Ishikawa (cell line): ENCODE data around the gene LRTM2.
A peak's percentile ranks its signal among the peaks of the same experiment; 100 is the strongest.

Experiments
- CEBPB ChIP-seq: IDR thresholded peaks from 2 replicates; pipeline ENCODE4 v1.6.1; 2012
- CREB1 ChIP-seq: IDR thresholded peaks from 2 replicates; pipeline ENCODE4 v1.6.1; 2012; ENCODE audit warnings: low read depth
- EGR1 ChIP-seq: IDR thresholded peaks from 2 replicates; pipeline ENCODE4 v1.6.1; 2012
- EP300 ChIP-seq: IDR thresholded peaks from 2 replicates; pipeline ENCODE4 v1.6.1; 2012; ENCODE audit warnings: borderline replicate concordance
- FOXM1 ChIP-seq: IDR thresholded peaks from 2 replicates; pipeline ENCODE4 v1.6.1; 2012; ENCODE audit warnings: low read depth, borderline replicate concordance
- MAX ChIP-seq: IDR thresholded peaks from 2 replicates; pipeline ENCODE4 v1.6.1; 2012
- NFIC ChIP-seq: IDR thresholded peaks from 2 replicates; pipeline ENCODE4 v1.6.1; 2012
- RAD21 ChIP-seq: IDR thresholded peaks from 2 replicates; pipeline ENCODE4 v1.6.1; 2012; ENCODE audit warnings: low read depth
- REST ChIP-seq: IDR thresholded peaks from 2 replicates; pipeline ENCODE4 v1.6.1; 2012; ENCODE audit warnings: low read depth, mild to moderate bottlenecking
- TAF1 ChIP-seq: IDR thresholded peaks from 2 replicates; pipeline ENCODE4 v1.6.1; 2012; ENCODE audit warnings: low read depth, mild to moderate bottlenecking
- TCF12 ChIP-seq: IDR thresholded peaks from 2 replicates; pipeline ENCODE4 v1.6.1; 2012; ENCODE audit warnings: low read depth
- TEAD4 ChIP-seq: IDR thresholded peaks from 2 replicates; pipeline ENCODE4 v1.6.1; 2012
- USF1 ChIP-seq: IDR thresholded peaks from 2 replicates; pipeline ENCODE4 v1.6.1; 2012
- YY1 ChIP-seq: IDR thresholded peaks from 2 replicates; pipeline ENCODE4 v1.6.1; 2012; ENCODE audit warnings: low read depth
- ZBTB7A ChIP-seq: IDR thresholded peaks from 2 replicates; pipeline ENCODE4 v1.6.1; 2012; ENCODE audit warnings: low read depth

The LRTM2 gene

GRCh38 chr12:1810201-1810930 is 10.0 kb upstream of the LRTM2 start:
- TF ChIP-seq TAF1, result no peak
- no peak for TF ChIP-seq RAD21
- no peak for TF ChIP-seq TEAD4
- TF ChIP-seq CEBPB, result no peak
- TF ChIP-seq EP300, result no peak
- TF ChIP-seq MAX, result no peak
- no peak for TF ChIP-seq FOXM1
- no peak for TF ChIP-seq TCF12
- TF ChIP-seq ZBTB7A, result no peak
- TF ChIP-seq USF1, result no peak
- TF ChIP-seq REST, result no peak
- no peak for TF ChIP-seq NFIC
- no peak for TF ChIP-seq EGR1
- TF ChIP-seq CREB1, result no peak
- no peak for TF ChIP-seq YY1

GRCh38 chr12:1810931-1811280 is 9.5 kb upstream of the LRTM2 start:
- TF ChIP-seq CEBPB, result no peak
- TF ChIP-seq YY1, result no peak
- no peak for TF ChIP-seq MAX
- TF ChIP-seq ZBTB7A, result no peak
- no peak for TF ChIP-seq FOXM1
- TF ChIP-seq CREB1, result no peak

GRCh38 chr12:1811281-1811947 is 9.0 kb upstream of the LRTM2 start:
- no peak for TF ChIP-seq YY1

- TF ChIP-seq NFIC (no peak), TEAD4 (no peak), EP300 (no peak), EGR1 (no peak), TCF12 (no peak), ZBTB7A (no peak), USF1 (peak; percentile 57)
These were observed 8.4 kb upstream of the LRTM2 start for GRCh38 chr12:1811948-1812291.

- TF ChIP-seq USF1 (no peak), RAD21 (no peak), EGR1 (no peak), TCF12 (no peak), TEAD4 (no peak), NFIC (no peak), CEBPB (no peak), TAF1 (no peak), FOXM1 (no peak), EP300 (no peak), YY1 (no peak), MAX (no peak), CREB1 (no peak), REST (no peak)
These were observed 7.6 kb upstream of the LRTM2 start for GRCh38 chr12:1812650-1813302.

- TF ChIP-seq CEBPB (no peak), ZBTB7A (no peak), TCF12 (no peak), EP300 (no peak), TEAD4 (no peak), RAD21 (no peak), YY1 (no peak), CREB1 (no peak), EGR1 (no peak), REST (no peak), USF1 (no peak), TAF1 (no peak), NFIC (no peak), FOXM1 (no peak)
These were observed 6.1 kb upstream of the LRTM2 start for GRCh38 chr12:1814266-1814665.
